Articular chondrocyte of knee joint (primary cell): Measurements from ENCODE around the gene ATG13. TPM values are rescaled to one million over a fixed set of nuclear protein-coding genes. Genes with fewer than 3 reads are reported as not detected.

Experiments used
- total RNA-seq: library from RNA; depleted of rRNA; stranded (reverse); fragments of >200 nt; gene quantifications from 2 replicates; pipeline ENCODE4 v1.2.3, GENCODE V29; 2012

Gene ATG13
- total RNA-seq, result 57.2 and 59.3 TPM in 2 replicates

DNA sequence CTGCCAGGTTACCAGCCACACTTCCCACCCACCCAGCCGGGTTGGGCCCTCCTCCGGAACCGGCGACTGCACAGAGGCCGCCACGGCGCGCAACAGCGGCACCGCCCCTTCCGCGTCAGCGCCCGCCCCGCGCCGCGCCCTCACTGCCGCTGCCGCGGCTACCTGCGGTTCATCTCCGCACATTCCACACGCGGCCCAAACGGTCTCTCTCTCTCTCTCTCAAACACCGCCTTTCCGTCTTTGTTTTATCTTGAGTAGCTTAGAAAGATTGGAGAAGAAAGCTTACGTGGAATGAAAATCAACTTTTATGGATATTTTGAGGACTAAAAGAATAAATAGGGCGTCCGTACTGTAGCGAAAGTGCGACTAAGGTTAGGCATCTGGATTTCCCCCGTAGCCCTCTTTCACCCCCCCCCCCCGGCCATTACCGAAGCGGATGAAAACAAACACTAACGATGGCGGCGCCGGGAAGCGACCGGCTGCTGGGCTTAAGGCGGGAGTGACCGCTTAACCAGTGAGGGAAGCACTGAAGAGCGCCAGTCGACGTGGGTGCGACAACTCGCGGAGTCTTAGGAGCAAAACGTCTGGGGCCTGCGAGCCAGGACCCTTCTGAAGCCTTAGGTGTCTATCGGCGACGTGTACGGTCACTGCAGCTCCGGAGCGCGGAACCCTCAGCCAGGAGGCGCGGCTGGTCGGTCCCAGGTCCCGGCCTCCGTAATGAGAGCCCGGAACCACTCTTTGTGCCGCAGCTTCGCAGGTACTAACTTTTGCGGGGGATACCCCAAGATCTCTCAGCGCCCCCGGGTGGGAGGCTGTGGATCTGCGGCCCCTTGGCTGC lies at the start of gene ATG13, which contains the start of gene HARBI1:
ATG13 (plus strand) TSS at position 420 of the 838 bp plus-strand sequence. CDS start 26,739 bp downstream, outside the sequence.
HARBI1 (minus strand) TSS at position 94 of the 838 bp plus-strand sequence. CDS start 990 bp downstream, outside the sequence.

DNA sequence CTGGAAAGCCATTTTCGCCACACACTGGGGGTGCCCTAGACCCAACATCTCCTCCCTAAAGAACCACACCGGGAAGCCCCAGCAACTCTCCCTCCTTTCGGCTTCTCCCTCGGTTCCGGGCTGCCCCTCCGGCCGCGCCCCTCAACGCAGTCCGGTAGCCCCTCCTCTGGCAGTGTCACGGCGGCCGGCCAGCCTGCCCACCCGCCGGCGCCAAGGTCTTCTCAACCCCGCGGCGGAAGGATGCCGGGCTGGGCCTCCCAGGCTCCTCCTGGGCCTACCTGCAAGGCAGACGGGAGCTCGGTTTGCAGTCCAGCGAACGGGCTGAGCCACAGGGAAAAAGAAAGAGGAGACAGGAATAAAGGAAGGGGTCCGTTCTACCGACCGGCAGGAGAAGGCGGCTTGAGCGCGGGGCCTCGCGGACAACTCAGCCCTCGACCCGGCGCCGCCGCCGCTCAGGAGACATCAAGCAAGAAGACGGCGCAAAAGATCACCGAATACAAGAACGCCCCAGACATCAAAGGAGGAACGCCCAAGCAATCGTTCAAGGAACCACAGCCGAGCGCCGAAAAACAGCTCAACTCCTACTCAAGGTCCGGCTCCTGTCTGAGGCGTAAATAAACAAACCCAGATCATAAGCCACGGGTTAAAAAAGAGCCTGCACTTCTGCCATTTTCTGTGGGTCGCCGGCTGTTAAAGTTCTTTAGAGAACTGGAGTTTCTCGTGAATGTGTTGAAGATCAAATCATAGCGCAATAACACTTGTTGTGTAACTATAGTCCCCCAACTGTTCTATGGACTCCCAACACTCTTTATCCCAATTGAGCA lies 23.6 kb upstream of the ATG13 start, which contains the start of gene AMBRA1:
AMBRA1 (minus strand) TSS at position 474 of the 824 bp plus-strand sequence. CDS start 45,643 bp downstream, outside the sequence.

DNA sequence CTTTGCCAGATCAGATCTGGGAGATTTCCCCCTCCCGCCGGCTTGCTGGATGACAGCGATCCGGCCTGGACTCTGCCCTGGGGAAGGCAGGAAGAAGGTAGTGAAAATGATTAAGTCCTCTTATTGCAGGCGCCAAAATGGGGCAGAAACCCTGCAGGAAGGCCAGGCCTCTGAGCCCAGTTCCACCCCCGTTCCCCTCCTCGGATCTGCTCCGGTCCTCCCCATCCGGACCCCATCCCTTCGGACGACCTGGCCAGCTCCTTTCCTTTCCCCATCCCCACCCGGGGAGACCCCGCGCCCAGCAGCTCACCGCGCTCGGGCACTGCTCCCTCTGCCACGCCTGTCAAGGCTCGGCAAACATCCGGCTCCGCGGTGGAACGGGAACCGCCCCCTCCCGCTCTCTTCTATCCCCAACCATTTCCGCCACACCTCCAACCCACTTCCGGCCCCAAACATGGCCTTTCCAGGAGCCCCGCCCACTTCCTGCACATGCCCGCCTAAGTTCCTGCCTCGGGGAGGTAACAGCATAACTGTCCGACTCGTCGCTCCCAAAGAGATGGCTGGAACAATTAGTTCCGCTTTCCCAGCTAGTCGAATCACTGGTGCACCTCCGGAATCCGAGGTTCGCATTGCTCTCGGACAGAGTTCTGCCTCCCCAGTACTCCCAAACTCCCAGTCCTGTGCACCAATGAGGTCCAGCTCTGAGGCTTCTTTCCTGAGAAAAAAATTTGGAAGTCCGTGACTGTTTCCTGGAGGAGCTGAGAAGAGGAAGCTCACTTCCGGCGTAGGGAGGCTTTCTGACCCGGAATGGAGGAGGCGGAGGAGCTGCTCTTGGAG lies 83.1 kb downstream of the ATG13 start, which contains the start of the genes ARHGAP1 and ZNF408:
ARHGAP1 (minus strand) TSS at position 379 of the 837 bp plus-strand sequence. CDS start 4,512 bp downstream, outside the sequence.
ZNF408 (plus strand) TSS at position 791 of the 837 bp plus-strand sequence; CDS start at position 808, 17 bp downstream.

DNA sequence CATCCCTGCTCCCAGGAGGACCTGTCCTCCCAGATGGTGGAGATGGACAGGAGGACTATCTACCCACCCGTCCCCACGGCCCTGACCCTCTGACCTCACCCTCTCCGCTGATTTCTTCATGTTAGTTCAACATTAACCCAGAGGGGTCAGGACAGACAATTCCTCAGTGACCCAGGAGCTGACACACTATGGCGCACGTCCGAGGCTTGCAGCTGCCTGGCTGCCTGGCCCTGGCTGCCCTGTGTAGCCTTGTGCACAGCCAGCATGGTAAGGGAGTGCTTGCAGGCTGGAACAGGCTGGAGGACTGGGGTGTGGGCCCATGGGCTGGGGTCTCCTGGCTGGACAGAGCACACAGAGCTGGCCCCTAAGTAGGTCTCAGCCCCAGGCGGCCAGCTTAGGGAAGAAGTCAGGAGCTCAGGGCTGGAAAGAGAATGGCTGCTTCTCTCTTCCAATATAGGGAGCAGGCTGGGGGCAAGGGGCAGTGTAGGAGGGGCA lies 101.7 kb downstream of the ATG13 start, which contains the start of gene F2:
F2 (plus strand) TSS at position 166 of the 495 bp plus-strand sequence; CDS start at position 189, 23 bp downstream.

Other genes starting within 250 kb of the ATG13 start
- gene MDK, start 235.9 kb upstream of the ATG13 start, total RNA-seq, result 25.7 and 34.0 TPM in 2 replicates
- 0.22 TPM in 1 of 2 replicates, not detected in the other for gene CHRM4, start 225.8 kb upstream of the ATG13 start, total RNA-seq
- gene AMBRA1, start 23.5 kb upstream of the ATG13 start, total RNA-seq, result 26.1 and 26.8 TPM in 2 replicates
- gene HARBI1, start 326 bp upstream of the ATG13 start, total RNA-seq, result 4.3 and 5.2 TPM in 2 replicates
- gene ARHGAP1, start 83.1 kb downstream of the ATG13 start, total RNA-seq, result 78.0 and 90.4 TPM in 2 replicates
- gene ZNF408, start 83.5 kb downstream of the ATG13 start, total RNA-seq, result 11.2 and 12.7 TPM in 2 replicates
- not detected in 2 replicates for gene F2, start 101.7 kb downstream of the ATG13 start, total RNA-seq
- gene CKAP5, start 228.7 kb downstream of the ATG13 start, total RNA-seq, result 59.3 and 74.0 TPM in 2 replicates